Dermis microvascular lymphatic vessel endothelial cell (primary cell): Measurements from ENCODE around the gene GPA33. TPM values are rescaled to one million over a fixed set of nuclear protein-coding genes. Genes with fewer than 3 reads are reported as not detected.

Source experiments
- DNase-seq, 2 donors: peaks; one replicate each; pipeline versions ENCODE4 v3.0.0 to v3.0.0-alpha.2; 2010; ENCODE audit warnings: low read depth in 2 of 2
- total RNA-seq: library from RNA; depleted of rRNA; stranded (reverse); fragments of >200 nt; gene quantifications from 2 replicates; pipeline ENCODE4 v1.2.1, GENCODE V29; 2014

GPA33 gene
- total RNA-seq, 1 donor from 2014 or later = not detected

GRCh38 chr1:167088746-167089417 lies 1.3 kb downstream of the GPA33 start:
- no peak for DNase-seq

GRCh38 chr1:167086768-167087167 lies 3.4 kb downstream of the GPA33 start:
- DNase-seq = no peak

- no peak for DNase-seq
Observed at GRCh38 chr1:167086033-167086432, 4.1 kb downstream of the GPA33 start.

GRCh38 chr1:167084757-167085156 lies 5.4 kb downstream of the GPA33 start:
- DNase-seq = no peak

- DNase-seq = no peak
Observed at GRCh38 chr1:167083871-167084270, 6.3 kb downstream of the GPA33 start.

GRCh38 chr1:167083066-167083665 lies 7.0 kb downstream of the GPA33 start:
- no peak for DNase-seq

GRCh38 chr1:167082511-167083027 lies 7.6 kb downstream of the GPA33 start:
- no peak for DNase-seq

GRCh38 chr1:167081594-167082156 lies 8.5 kb downstream of the GPA33 start:
- no peak for DNase-seq

- DNase-seq = no peak
Observed at GRCh38 chr1:167077868-167078210, 12.3 kb downstream of the GPA33 start.

GRCh38 chr1:167077128-167077867 lies 12.9 kb downstream of the GPA33 start:
- DNase-seq = no peak

GRCh38 chr1:167076136-167076710 lies 14.0 kb downstream of the GPA33 start:
- DNase-seq = no peak

- DNase-seq = no peak
Observed at GRCh38 chr1:167071286-167071685, 18.9 kb downstream of the GPA33 start.

GRCh38 chr1:167068761-167069160 lies 21.4 kb downstream of the GPA33 start:
- no peak for DNase-seq

GRCh38 chr1:167067904-167068303 lies 22.3 kb downstream of the GPA33 start:
- no peak for DNase-seq

- DNase-seq = peak in 1 of 2 donors; percentile 47
Observed at GRCh38 chr1:167066333-167067122, 23.6 kb downstream of the GPA33 start.

GRCh38 chr1:167065471-167065870 lies 24.7 kb downstream of the GPA33 start:
- DNase-seq = no peak

GRCh38 chr1:167064621-167065020 lies 25.6 kb downstream of the GPA33 start:
- DNase-seq = no peak

- no peak for DNase-seq
Observed at GRCh38 chr1:167061073-167061464, 29.1 kb downstream of the GPA33 start.

- no peak for DNase-seq
Observed at GRCh38 chr1:167060141-167061072, 29.8 kb downstream of the GPA33 start.

- DNase-seq = no peak
Observed at GRCh38 chr1:167059809-167060107, 30.4 kb downstream of the GPA33 start.
